Measurements from ENCODE around the gene KCNJ9.
A peak's percentile ranks its signal among the peaks of the same experiment; 100 is the strongest.

- TF ChIP-seq GATA2 (IDR thresholded peaks at IDR 0.05; ENCODE audit: low read depth, low read length): peak; percentile 82
- no peak for TF ChIP-seq GATA3 (IDR thresholded peaks at IDR 0.05; ENCODE audit: low read depth, low read length)
Measured at GRCh38 chr1:160085686-160086455, 4.5 kb downstream of the KCNJ9 start.

All from SH-SY5Y (cell line).